HG03045 (cell line): ENCODE measurements around the gene MRPS34.
"Not testable (repeated sequence)": the region's sequence is repeated elsewhere in the genome, so short reads cannot be mapped to it uniquely, and the experiment has no call there.

Source experiments
- ATAC-seq: cut with Tn5 transposase; IDR thresholded peaks from one replicate; pipeline ENCODE4 v1.9.1; 2021; ENCODE audit warnings: mild to moderate bottlenecking, moderate library complexity; ENCODE audit not compliant: unreplicated experiment

The MRPS34 gene

DNA sequence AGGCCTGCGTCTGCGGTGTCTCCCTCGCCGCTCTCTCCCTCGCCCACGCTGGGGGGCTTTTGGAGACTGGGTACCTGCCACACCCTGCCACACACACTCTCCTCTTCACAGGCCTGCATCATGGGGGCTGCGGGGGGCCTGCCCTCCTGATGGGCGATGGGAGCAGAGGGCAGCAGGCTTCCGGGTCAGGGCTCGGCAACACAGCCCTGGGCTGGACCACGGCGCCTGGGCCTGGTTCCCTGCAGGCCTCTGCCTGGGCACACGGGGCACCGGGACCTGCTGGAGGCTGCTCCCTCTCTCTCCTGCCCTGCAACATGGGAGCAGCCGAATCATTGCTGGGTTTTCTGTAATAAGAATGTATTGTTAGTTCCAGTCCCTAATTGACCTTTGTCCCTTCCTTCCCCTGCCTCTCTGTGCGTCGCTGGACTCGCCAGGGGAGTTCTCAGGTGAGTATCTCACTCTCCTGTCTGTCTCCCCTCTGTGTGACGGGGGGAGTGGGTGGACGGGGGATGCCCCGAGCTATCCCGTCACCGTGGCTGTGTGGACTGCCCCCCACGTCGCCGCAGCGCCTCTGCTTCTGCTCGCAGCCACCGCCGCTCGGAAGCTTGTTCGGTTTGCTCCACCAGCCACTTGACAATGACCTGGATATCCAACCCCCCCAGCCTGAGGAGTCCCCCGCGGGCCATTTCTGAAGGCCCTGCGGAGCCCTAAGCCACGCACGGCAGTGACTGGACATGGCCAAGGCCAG, 15.0 kb downstream of the MRPS34 start:
- ATAC-seq: no peak

DNA sequence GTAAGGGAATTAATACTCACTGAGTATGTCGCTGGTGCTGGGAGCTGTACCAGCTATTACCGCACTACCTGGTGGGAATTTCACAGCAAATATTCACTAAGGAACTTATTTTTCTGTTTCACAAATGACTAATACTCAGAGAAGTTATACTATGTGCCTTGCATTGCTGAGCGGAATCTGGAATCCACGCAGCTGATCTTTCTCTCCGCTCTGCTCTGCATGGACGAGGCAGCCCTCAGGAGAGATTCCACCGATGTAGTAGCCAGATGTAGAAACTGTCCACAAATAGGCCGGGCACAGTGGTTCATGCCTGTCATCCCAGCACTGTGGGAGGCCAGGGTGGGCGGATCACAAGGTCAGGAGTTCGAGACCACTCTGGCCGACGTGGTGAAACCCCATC, 18.7 kb downstream of the MRPS34 start:
- no peak for ATAC-seq

DNA sequence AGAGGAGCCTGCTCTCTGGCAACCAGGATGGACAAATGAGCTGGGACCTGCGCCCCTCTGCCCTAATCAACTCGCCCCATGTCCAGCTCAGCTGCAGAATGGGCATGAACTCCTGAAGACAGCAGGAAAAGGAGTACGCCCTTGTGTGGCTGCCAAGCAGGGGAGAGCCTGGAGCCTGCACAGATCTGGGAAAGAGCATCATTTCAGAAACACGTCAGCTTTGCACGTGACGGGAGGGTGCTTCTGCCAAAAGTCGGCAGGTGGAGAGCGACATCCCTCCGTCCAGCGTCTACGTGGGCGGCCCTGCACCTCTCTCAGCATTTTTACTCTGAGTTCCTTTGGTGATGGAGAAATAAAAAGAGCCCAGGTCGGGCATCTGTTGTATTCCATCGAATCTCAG, 20.1 kb downstream of the MRPS34 start:
- no peak for ATAC-seq

- no peak for ATAC-seq
Measured at GRCh38 chr16:1751946-1752345, 21.0 kb downstream of the MRPS34 start.

DNA sequence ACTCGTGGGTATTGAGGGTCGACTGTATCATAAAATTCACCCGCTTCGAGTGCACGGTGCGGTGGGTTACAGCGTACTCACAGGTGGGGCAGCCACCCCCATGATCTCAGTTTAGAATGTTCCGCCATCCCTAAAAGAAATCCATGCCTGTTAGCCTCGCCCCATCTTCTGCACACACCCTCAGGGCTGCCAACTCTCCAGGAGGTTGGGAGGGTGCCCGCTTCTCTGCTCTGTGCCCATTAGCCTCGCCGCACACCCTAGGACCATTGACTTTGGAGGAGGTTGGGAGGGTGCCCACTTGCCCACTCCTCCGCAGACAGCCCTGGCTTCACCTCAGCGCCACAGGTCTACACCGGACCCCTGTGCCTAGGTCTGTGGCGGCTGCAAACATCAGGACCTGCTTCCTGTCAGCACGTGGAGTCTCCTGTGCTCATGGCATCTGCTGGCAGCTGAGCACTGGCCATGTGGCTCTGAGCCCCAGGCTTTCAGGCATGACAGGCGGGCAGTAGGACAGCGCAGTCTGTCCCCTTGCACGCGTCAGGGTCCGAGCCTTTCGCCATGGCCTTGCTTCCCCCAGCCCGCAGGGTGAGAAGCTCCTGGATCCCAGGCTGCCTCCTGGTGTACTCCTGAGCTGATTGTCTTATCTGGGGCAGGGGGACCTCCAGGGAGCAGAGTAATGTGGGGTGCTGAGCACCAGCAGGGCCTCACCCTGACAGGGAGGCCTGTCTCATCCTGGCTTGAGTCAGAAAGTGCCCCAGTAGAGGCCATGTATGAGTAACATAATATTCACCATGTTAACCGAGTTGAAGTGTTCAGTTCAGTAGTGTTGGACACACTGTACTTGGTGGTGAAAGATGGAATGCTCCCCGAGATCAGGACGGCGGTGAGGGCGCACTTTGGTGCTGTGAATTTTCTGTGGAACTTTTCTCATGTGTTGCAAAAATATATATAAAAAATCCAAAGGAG, 23.5 kb downstream of the MRPS34 start:
- ATAC-seq: no peak

DNA sequence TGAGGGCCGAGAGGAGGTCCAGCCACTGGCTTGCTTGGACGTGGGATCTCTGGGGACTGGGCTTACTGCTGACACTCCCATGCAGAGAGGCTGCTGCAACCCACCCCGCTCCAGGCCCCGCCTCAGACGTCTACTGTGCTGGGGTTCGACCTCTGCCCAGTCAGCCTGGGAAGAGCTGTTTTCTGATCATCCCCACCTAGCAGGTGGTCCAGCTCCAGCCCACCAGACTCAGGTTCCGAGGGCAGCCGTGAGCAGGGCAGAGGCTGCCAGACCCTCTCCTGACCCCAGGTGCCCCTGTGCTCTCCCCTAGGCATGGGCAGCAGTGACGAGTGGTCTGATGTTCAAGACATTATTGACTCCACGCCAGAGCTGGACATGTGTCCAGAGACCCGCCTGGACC, 25.0 kb downstream of the MRPS34 start:
- ATAC-seq: no peak

GRCh38 chr16:1746693-1747195, 26.2 kb downstream of the MRPS34 start:
- ATAC-seq: no peak

GRCh38 chr16:1745900-1746692, 26.8 kb downstream of the MRPS34 start:
- no peak for ATAC-seq

GRCh38 chr16:1745181-1745899, 27.6 kb downstream of the MRPS34 start:
- no peak for ATAC-seq

DNA sequence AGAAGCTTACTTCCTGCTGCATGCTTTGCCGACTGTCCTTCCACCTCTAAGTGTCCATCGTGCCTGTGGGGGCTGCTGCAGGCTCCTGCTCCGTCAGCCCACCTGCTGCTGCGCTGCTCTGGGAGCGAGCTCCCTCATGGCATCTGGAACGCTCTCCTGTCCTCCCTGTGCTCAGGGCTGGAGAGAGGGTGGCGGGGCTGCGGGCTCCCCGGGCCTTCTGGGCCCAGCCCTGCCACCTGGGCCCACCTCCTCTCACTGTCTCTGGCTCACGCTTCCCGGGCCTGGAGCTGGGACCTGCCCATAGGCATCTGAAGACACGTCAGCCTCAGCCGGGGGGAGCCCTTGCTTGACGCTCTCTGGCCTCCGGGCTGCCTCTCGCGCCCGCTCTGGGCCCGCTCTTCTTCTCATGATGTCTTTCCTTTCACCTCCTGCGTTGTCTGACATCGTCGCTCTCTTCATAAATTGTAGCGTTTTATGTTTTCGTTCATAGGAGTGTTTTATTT, 28.5 kb downstream of the MRPS34 start:
- no peak for ATAC-seq

DNA sequence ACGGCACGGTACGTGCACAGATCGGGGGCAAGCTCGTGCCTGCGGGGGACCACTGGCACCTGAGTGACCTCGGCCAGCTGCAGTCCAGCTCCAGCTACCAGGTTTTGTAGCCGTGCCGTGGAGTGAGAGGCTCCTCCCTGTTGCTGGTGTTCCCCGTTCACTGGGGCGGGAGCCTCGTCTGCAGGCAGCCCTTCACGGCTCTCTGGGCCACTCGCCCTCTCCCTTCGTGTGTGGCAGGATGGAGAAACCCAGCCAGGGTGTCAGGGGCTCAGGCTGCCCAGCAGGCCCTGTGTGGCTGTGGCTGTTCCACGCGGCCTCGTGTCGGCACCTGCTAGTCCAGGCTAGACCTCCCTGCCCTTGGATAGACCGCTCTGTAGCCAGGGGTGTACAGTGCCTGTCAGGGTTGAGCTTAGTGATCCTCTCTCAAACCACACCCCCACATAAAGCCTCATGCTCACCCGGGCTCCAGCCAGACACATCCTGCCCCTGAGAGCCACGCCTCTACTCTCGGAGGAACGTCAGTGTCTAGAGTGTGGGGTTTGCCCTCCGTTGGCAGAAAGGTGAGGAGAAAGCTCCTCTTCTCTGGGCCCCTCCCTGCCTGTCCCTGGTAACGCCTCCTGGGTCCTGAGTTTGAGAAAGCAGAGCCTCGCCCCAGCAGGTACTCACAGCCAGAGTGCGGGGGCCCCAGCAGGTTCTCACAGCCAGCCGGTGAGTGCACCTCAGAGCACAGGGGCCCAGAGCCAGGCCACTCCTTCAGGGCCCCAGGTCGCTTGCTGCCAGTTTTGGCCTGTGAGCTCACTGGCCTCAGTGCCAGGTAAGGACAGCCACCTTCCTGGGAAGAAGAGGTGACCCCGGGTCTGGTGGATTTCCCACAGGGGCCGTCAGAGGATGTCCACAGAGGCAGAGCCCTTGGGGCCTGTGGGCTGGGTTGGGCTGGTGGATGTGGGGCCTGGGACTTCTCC, 29.3 kb downstream of the MRPS34 start:
- ATAC-seq: no peak

DNA sequence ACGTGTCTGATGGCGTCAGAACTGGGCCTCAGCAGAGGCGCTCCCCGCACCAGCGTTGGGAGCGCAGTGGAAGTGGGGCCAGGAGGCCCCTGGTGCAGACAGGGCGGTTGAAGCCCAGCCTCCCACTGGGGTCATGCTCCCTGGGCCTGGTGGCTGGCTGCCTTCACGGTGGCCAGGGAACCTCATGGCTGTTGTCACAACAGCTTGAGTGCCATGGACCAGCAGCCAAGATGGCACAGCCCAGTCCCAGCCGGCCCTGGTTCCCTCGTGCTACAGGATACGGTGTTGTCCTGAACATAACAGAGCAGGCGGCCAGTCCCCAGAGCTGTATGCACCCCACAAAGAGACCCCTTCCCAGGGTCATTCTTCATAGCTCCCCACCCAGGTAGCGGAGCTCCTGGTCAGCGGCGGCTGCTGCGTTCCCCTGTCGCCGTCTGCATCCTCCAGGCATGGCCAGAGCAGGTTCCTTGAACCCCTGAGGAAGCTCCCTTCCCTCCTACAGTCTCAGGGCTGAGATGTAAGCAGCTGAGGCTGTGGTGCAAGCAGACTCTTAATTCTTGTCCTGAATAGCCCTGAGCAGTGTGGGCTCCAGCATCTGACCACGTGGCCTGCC, 31.3 kb downstream of the MRPS34 start:
- ATAC-seq: no peak

DNA sequence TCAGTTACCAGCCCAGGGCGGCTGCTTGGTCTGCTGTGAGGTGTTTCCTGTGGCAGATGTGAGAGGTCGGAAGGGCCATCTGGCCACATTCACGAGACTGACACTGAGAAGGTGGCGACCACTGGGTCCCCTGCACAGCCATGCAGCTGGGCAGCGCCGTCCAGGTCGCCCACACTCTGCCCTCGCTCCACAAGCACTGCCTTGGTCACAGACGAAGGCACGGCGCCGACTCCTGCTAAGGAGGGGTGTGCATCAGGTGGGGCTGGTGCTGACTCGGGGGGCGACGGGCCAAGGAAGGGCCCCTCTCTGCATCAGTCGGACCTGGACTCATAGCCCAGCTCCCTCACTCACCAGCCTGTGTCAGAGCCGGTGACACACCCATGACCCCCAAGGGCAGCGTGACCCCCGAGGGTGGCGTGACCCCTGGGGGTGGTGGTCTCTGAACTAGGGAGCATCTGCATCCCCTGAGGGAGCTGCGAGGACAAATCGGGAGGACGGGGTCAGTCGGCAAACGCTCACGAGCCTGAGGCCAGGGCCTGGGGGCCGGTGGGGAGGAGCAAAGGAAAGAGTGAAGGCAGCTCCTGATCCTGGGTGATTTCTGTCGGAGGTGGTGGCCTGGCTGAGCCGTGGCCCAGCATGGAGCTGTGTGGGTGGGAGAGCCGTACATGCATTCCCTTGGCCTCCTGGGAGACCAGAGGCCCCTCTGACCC, 32.0 kb downstream of the MRPS34 start:
- no peak for ATAC-seq

GRCh38 chr16:1740234-1740633, 32.7 kb downstream of the MRPS34 start:
- ATAC-seq: no peak

DNA sequence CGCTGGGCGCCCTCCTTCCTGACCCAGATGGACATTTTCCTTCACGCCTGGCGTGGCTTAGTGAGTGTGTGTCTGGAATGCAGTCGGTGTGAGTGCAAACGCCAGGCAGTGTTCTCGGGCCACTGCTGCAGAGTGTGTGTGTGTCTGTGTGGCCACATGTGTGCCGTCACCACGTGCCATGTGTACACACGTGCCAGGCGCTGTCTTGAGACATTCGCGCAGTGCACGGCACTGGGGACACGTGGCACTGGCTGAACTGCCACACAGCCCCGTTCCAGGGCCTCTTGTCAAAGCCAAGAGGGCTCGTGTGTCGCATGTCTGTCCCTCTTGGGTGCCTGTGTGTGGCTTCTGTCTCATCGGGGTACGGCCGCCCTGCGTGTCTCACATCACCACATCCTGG, 38.1 kb downstream of the MRPS34 start:
- ATAC-seq: no peak

GRCh38 chr16:1734123-1734522, 38.8 kb downstream of the MRPS34 start:
- ATAC-seq: no peak

DNA sequence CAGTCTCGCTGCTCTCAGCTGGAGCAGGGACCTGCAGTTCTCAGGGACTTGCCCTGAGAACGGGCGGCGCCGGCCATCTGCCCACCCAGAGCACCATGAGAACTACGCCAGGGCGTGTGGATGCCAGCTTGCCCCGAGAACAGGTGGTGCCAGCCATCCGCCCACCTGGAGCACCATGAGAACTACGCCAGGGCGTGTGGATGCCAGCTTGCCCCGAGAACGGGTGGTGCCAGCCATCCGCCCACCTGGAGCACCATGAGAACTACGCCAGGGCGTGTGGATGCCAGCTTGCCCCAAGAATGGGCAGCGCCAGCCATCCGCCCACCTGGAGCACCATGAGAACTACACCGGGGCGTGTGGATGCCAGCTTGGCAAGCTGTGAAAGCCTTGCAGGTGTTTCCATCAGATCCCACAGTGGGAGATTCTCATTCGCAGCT, 40.4 kb downstream of the MRPS34 start:
- ATAC-seq: not testable (repeated sequence)

DNA sequence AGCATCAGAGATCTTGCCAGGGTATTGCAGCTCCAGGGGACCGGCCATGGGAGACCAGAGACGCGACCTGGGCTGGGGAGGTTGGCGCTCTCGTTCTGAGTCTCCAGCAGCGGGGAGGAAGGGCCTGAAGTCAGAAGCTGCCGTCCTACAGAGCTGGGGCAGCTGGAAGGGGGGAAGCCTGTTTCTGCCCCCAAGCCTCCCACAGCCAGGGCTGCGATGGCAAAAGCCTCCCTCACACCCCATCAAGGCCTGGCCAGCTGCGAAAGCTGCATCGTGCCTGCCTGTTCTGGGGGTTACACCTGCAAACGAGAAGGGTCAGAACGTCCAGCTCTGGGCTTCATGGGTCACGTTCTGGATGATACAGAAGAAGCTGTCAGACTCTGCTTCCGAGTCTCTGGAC, 40.9 kb downstream of the MRPS34 start:
- no peak for ATAC-seq
